CD4-positive, alpha-beta T cell (primary cell): ENCODE results near the gene HOXA9. TPM values are rescaled to one million over a fixed set of nuclear protein-coding genes. Genes with fewer than 3 reads are reported as not detected.

Experiments
- ATAC-seq: fragments of 200-7000 bp; cut with Tn5 transposase; one replicate; pipeline ENCODE4 v1.10.0; 2022; ENCODE audit warnings: mild to moderate bottlenecking; ENCODE audit not compliant: poor library complexity
- CTCF ChIA-PET: fragments of 350-600 bp; sonication (Branson Sonifier 250); formaldehyde crosslinking; loops from one replicate; lab custom pipeline; 2021; ENCODE audit warnings: antibody characterized with exemption, inconsistent platforms; lab: Charles Lee
- POLR2A ChIA-PET: fragments of 350-600 bp; sonication (Branson Sonifier 250); formaldehyde crosslinking; loops from one replicate; lab custom pipeline; 2021; ENCODE audit warnings: antibody characterized with exemption, inconsistent platforms; lab: Charles Lee
- DNase-seq, 14 experiments: peaks; one replicate each; pipeline ENCODE4 v3.0.0-alpha.2; 2013 to 2020; ENCODE audit warnings: mixed read lengths in 2 of 14
- H3K27ac ChIP-seq, 2 donors: one replicate each; pipeline versions ENCODE4 v1.5.1 to v1.7.0; 2013; ENCODE audit warnings: low read length in 2 of 2, low read depth in 1 of 2, mild to moderate bottlenecking in 1 of 2
- H3K27me3 ChIP-seq, 2 experiments: 1 replicate in 1 of 2; 2 replicates in 1 of 2; pipeline versions ENCODE4 v1.6.1 to v1.7.0; 2013; ENCODE audit warnings: low read length in 2 of 2, control low read depth in 1 of 2, mild to moderate bottlenecking in 1 of 2, moderate library complexity in 1 of 2; ENCODE audit not compliant: insufficient read depth in 2 of 2, control insufficient read depth in 1 of 2
- H3K36me3 ChIP-seq: one replicate; pipeline ENCODE4 v1.6.1; 2013; ENCODE audit warnings: low read length, control low read depth; ENCODE audit not compliant: insufficient read depth
- H3K4me1 ChIP-seq: one replicate; pipeline ENCODE4 v1.6.1; 2013; ENCODE audit warnings: low read length, control low read depth; ENCODE audit not compliant: insufficient read depth
- H3K4me3 ChIP-seq: one replicate; pipeline ENCODE4 v1.5.1; 2013; ENCODE audit warnings: mild to moderate bottlenecking, low read length, moderate library complexity
- H3K9me3 ChIP-seq, 2 experiments: 1 replicate in 1 of 2; 2 replicates in 1 of 2; pipeline versions ENCODE4 v1.6.1 to v1.7.0; 2013; ENCODE audit warnings: low read length in 2 of 2, mild to moderate bottlenecking in 2 of 2, control low read depth in 1 of 2, moderate library complexity in 1 of 2; ENCODE audit not compliant: control insufficient read depth in 1 of 2, insufficient read depth in 1 of 2
- H3K27ac Mint-ChIP-seq: one replicate; pipeline ENCODE4 v1.8.0; 2020; ENCODE audit warnings: mixed read lengths
- H3K27me3 Mint-ChIP-seq: one replicate; pipeline ENCODE4 v1.8.0; 2021; ENCODE audit warnings: mixed read lengths
- H3K36me3 Mint-ChIP-seq: one replicate; pipeline ENCODE4 v1.8.0; 2021; ENCODE audit warnings: low read depth, mixed read lengths
- H3K4me1 Mint-ChIP-seq: one replicate; pipeline ENCODE4 v1.8.0; 2021; ENCODE audit warnings: low read depth, mixed read lengths
- H3K4me3 Mint-ChIP-seq: one replicate; pipeline ENCODE4 v1.8.0; 2020; ENCODE audit warnings: mild to moderate bottlenecking, mixed read lengths
- H3K9me3 Mint-ChIP-seq: one replicate; pipeline ENCODE4 v1.8.0; 2020; ENCODE audit warnings: mixed read lengths
- intact Hi-C, 2 experiments: fragments of 100-400 bp; cut with DNase I in 1 of 2; cut with micrococcal nuclease in 1 of 2; formaldehyde crosslinking; loops; one replicate each; pipeline versions ENCODE4 v1.15.1 to v1.9.0; 2023 to 2025; cut with DNase I, micrococcal nuclease
- total RNA-seq, 174 experiments: library from RNA in 2 of 174; stranded (reverse) in 2 of 174; gene quantifications; one replicate each; pipeline ENCODE4 v1.2.3 and lab custom pipeline; 2021 to 2026
- TF ChIP-seq, protein P1 (sequence below): fragments of 200-600 bp; IDR thresholded peaks from one replicate; pipeline ENCODE4 v1.8.0; 2022; ENCODE audit warnings: antibody characterized with exemption, mild to moderate bottlenecking

The HOXA9 gene
- total RNA-seq, 2 experiments from 2014 or later = not detected

DNA sequence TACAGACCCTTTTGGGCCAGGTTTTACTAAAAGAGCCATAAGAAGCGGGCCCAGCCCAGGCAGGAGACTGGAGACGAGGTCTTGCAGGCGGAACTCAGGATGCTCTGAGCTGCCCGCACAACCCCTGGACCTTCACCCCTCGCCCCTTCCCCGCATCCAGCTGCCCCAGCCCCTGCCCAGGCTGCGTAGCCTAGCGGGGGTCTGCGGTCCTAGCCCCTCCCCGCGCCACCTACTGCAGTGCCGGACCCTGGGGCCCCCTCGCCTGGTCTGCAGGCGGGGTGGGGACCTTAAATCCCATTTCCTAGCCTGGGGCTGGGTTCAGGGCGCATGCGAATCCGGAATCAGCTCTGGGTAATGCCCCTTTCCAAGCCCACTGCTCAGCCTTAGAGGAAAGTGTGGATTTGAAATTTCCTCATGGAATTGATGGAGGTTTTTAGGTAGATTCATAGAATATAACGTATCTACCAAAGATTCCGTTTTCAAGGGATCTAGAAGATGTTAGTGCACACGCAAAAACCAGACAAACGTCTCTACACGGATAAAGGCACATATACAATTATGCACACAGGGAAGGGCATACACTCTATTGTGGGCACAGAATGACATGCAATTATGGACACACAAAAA, 12.4 kb downstream of the HOXA9 start:
- ChIA-PET CTCF (interaction anchor here (0.8 to 1.4 kb wide), 2 partner anchors 8 to 784 kb away, joined by 3 to 4 read pairs; no protein-coding TSS in a partner anchor), POLR2A (no interaction called here)
- H3K36me3 ChIP-seq = no peaks in the 10 kb centered on the region
- H3K4me1 ChIP-seq = peaks cover 66% of the 10 kb centered on the region
- H3K4me3 Mint-ChIP-seq = peak overlapping the region; percentile 1
- TF ChIP-seq, protein P1, sequence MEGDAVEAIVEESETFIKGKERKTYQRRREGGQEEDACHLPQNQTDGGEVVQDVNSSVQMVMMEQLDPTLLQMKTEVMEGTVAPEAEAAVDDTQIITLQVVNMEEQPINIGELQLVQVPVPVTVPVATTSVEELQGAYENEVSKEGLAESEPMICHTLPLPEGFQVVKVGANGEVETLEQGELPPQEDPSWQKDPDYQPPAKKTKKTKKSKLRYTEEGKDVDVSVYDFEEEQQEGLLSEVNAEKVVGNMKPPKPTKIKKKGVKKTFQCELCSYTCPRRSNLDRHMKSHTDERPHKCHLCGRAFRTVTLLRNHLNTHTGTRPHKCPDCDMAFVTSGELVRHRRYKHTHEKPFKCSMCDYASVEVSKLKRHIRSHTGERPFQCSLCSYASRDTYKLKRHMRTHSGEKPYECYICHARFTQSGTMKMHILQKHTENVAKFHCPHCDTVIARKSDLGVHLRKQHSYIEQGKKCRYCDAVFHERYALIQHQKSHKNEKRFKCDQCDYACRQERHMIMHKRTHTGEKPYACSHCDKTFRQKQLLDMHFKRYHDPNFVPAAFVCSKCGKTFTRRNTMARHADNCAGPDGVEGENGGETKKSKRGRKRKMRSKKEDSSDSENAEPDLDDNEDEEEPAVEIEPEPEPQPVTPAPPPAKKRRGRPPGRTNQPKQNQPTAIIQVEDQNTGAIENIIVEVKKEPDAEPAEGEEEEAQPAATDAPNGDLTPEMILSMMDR = no peak
- H3K27ac Mint-ChIP-seq = no peak overlapping the region
- no peak for DNase-seq
- ATAC-seq = no peak
- intact Hi-C loops = loop anchor here (5.0 kb wide), 2 partner anchors 34 to 44 kb away; partner anchors contain the start of gene HOXA11 (in 1 of the 2)
- no peak overlapping the region for H3K4me3 ChIP-seq
- peaks cover 91 to 97% of the 10 kb centered on the region in 2 experiments for H3K27me3 ChIP-seq
- H3K4me1 Mint-ChIP-seq = peaks cover 69% of the 10 kb centered on the region
- no peaks in the 10 kb centered on the region for H3K9me3 Mint-ChIP-seq
- no peaks in the 10 kb centered on the region for H3K36me3 Mint-ChIP-seq
- peaks cover 100% of the 10 kb centered on the region for H3K27me3 Mint-ChIP-seq
- no peak overlapping the region for H3K27ac ChIP-seq
- H3K9me3 ChIP-seq = peaks cover 0 to 71% of the 10 kb centered on the region in 2 experiments

- H3K4me3 Mint-ChIP-seq = peak within 1 kb of the TSS; percentile 79
- Histone ChIP-seq H3K36me3 (no peaks in the 10 kb centered on the region), H3K27me3 (peaks cover 90 to 97% of the 10 kb centered on the region in 2 experiments), H3K4me3 (peak within 1 kb of the TSS; percentile 46), H3K9me3 (peaks cover 0 to 73% of the 10 kb centered on the region in 2 experiments), H3K27ac (no peak within 1 kb of the TSS), H3K4me1 (peaks cover 70% of the 10 kb centered on the region)
- ChIA-PET CTCF (interaction anchor here (0.8 to 1.6 kb wide), 5 partner anchors 9 to 783 kb away, joined by 3 to 8 read pairs (median 4); no protein-coding TSS in a partner anchor), POLR2A (interaction anchor here (1.5 kb wide), 1 partner anchor 9 kb away, joined by 5 read pairs; no protein-coding TSS in a partner anchor)
- TF ChIP-seq, protein P1 = no peak
- H3K9me3 Mint-ChIP-seq = no peaks in the 10 kb centered on the region
- H3K27ac Mint-ChIP-seq = peak within 1 kb of the TSS; percentile 24
- ATAC-seq (no peak), DNase-seq (peak in 4 of 14 experiments; percentile 3 to 31 (median 26))
- H3K36me3 Mint-ChIP-seq = no peaks in the 10 kb centered on the region
- peaks cover 63% of the 10 kb centered on the region for H3K4me1 Mint-ChIP-seq
- intact Hi-C loops = loop anchor here (2.0 to 5.0 kb wide), 3 partner anchors 17 to 45 kb away; partner anchors contain the start of gene HOXA11 (in 1 of the 2)
- peaks cover 98% of the 10 kb centered on the region for H3K27me3 Mint-ChIP-seq
Observed at GRCh38 chr7:27151931-27152815, 13.2 kb downstream of the HOXA9 start, which contains the start of gene HOXA3. Gene HOXA3 (minus strand): TSS chr7:27152583. CDS start chr7:27110640, 41,943 bp downstream.

DNA sequence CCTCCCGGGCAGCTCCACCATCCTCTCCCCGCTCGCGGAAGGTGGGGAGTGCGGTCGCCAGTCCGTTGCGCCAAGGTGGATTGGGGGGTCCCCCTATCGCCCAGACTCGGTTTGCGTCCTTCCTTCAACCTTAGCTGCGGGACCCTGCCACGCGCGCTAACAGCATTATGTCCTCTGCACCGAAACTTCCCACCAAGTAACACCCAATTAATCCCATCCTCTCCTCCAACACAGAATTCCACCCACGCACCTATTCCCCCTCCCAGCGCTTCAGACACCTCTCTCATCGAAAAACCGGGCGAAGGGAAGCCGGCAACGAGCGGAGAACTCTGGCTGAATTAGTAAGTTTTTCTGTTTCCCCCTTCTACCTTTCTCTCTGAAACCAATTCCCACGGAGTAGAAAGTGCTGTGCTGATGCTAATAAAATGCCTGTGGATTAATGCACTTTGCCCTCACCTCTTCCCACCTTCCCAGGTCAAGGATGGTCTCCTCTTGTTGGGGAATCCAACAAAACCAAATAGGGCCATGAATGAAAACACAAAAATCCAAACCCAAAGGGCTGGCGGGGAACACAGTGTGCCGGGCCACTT, 13.9 kb downstream of the HOXA9 start:
- CTCF ChIA-PET = interaction anchor here (1.0 to 4.0 kb wide), 14 partner anchors 10 to 1286 kb away, joined by 3 to 51 read pairs (median 6); partner anchors contain the start of gene HOXA9
- H3K4me1 Mint-ChIP-seq = peaks cover 57% of the 10 kb centered on the region
- POLR2A ChIA-PET = interaction anchor here (1.5 kb wide), 1 partner anchor 10 kb away, joined by 5 read pairs; no protein-coding TSS in a partner anchor
- no peak for DNase-seq
- intact Hi-C loops = loop anchor here (2.0 to 5.0 kb wide), 3 partner anchors 17 to 46 kb away; partner anchors contain the start of gene HOXA11 (in 1 of the 2)
- H3K9me3 ChIP-seq = peaks cover 0 to 69% of the 10 kb centered on the region in 2 experiments
- no peaks in the 10 kb centered on the region for H3K36me3 ChIP-seq
- ATAC-seq = peak; percentile 23
- TF ChIP-seq, protein P1 = no peak
- H3K36me3 Mint-ChIP-seq = no peaks in the 10 kb centered on the region
- no peak overlapping the region for H3K27ac ChIP-seq
- H3K27ac Mint-ChIP-seq = peak overlapping the region; percentile 24
- no peaks in the 10 kb centered on the region for H3K9me3 Mint-ChIP-seq
- H3K4me1 ChIP-seq = peaks cover 67% of the 10 kb centered on the region
- peaks cover 91 to 98% of the 10 kb centered on the region in 2 experiments for H3K27me3 ChIP-seq
- peak overlapping the region; percentile 46 for H3K4me3 ChIP-seq
- H3K4me3 Mint-ChIP-seq = peak overlapping the region; percentile 79
- peaks cover 98% of the 10 kb centered on the region for H3K27me3 Mint-ChIP-seq
